Skin epidermis (tissue), 12 donors: ENCODE data around the gene C1QC.
"Not testable (repeated sequence)": the region's sequence is repeated elsewhere in the genome, so short reads cannot be mapped to it uniquely, and the experiment has no call there.

Experiments
- H3K27ac ChIP-seq, 21 experiments: fragments of 200-600 bp; sonication (generic) in 11 of 21; one replicate each; pipeline ENCODE4 v1.5.0; 2020; ENCODE audit warnings: mild to moderate bottlenecking in 3 of 21, inconsistent platforms in 2 of 21, moderate library complexity in 2 of 21
- H3K4me3 ChIP-seq, 7 experiments: fragments of 200-600 bp; sonication (generic) in 2 of 7; one replicate each; pipeline ENCODE4 v1.5.0; 2020; ENCODE audit warnings: inconsistent platforms in 2 of 7, mild to moderate bottlenecking in 2 of 7, moderate library complexity in 1 of 7

C1QC gene

DNA sequence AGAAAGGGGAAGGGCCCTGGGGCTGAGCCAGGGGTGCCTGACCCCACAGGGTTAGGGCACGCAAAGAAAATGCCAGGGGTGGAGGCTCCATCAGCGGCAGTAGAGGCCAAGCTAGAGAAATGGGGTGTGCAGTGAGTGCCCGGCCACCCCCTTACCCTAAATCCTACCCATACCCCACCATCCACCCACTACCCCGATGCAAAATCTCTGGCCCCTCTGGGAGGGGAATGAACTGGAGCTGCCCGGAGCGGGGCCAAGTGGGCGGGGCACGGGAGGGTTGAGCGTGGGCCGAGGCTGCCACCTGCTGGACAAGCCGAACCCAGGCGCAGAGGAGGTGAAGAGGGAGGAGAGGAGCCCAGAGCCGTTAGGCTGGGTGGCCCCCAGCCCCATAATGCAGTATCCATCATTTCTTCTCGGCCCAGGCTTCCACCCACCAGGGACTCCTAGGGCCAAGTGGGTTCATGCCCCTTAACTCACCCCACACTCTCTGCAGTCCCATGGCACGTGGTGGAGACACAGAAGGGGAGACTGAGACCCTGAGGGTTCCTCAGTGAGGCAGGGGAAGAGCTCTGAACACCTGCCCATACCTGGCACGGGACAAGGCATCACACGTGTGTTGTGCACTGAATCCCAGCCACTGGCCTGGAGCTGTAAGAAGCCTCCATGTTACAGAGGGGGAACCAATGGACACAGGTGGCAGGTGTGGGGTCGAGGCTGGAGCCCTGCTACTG lies 1.4 kb upstream of the C1QC start:
- H3K27ac ChIP-seq, result no peak overlapping the region
- no peak overlapping the region for H3K4me3 ChIP-seq

DNA sequence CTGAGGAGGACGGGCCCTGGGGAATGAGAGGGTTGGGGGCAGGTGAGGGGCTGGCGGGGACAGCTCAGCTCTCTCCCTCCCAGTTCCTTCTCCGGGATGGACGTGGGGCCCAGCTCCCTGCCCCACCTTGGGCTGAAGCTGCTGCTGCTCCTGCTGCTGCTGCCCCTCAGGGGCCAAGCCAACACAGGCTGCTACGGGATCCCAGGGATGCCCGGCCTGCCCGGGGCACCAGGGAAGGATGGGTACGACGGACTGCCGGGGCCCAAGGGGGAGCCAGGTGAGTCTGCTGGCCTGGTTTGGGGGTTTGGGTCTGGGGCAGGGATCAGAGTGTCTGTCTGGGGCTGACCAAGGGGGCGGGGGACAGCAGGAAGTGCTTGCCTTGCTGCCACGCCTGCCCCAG lies 495 bp downstream of the C1QC start:
- Histone ChIP-seq H3K27ac (peak overlapping the region in 10 of 21 experiments; percentile 23 to 82 (median 50)), H3K4me3 (peak overlapping the region in 4 of 7 experiments; percentile 12 to 22 (median 16))

DNA sequence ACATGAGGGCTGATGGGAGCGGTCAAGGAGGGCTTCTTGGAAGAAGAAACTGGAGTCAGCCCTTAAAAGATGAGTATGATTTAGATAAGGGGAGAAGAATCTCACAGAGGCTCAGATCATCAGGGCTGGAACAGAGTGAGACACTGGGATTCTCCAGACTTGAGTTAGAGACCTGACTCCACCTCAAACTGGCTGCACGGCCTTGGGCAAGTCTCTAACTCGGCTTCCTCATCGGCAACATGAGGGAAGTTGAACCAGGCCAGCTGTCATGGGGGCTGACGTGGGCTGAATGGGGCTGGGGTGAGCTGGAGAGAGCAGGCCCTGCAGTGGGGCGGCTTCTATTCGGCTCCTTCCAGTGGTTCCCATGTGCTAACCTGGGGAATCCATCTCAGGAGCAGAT lies 2.5 kb downstream of the C1QC start:
- H3K4me3 ChIP-seq, result no peak overlapping the region
- H3K27ac ChIP-seq, result peak overlapping the region in 4 of 21 experiments; percentile 3 to 82 (median 23)

DNA sequence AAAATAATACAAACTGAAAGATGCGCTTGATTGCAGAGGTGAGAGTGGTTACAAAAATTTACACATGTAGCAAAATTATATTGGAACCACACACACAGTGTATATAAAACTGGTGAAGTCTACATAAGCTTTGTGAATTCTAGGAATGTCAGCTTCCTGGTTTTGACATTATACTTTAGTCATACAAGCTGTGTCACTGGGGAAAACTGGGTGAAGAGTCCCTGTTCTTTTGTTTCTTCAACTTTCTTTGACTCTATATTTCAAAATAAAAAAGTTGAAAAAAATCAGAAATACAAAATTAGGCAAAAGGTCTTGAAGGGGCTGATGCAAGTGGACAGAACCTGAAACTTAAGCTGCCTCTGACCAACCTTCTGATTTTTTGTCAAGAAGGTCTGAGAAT lies 3.0 kb downstream of the C1QC start:
- H3K4me3 ChIP-seq, result no peak overlapping the region

DNA sequence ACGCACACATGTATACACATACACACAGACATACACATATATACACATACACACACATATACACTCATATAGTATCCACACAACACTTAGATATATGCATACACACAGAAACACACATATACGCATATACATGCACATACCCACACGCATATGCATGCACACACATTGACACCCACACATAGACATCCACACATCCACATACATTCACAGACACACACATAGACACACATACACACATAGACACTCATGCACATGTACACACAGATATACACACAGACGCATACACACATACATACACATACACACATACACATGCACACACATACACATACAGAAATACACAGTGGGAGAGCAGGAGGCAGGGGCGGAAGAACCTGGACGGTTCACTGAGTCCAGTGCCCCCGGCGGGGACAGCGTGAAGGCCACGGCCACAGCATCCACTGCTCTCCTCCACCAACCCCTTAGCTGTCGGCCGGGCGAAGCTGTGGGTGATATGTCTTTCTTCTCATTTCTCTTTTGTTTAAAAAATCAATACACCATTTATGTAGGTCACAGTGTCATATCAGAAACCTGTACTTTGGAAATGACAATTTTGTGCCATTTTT lies 6.8 kb downstream of the C1QC start:
- no peak overlapping the region for H3K4me3 ChIP-seq
- H3K27ac ChIP-seq, result peak overlapping the region in 1 of 21 experiments; percentile 75

More for the DNA sequence above, 3.0 kb downstream of the C1QC start:
- peak overlapping the region in 2 of 21 experiments; percentile 3 to 82 for H3K27ac ChIP-seq

DNA sequence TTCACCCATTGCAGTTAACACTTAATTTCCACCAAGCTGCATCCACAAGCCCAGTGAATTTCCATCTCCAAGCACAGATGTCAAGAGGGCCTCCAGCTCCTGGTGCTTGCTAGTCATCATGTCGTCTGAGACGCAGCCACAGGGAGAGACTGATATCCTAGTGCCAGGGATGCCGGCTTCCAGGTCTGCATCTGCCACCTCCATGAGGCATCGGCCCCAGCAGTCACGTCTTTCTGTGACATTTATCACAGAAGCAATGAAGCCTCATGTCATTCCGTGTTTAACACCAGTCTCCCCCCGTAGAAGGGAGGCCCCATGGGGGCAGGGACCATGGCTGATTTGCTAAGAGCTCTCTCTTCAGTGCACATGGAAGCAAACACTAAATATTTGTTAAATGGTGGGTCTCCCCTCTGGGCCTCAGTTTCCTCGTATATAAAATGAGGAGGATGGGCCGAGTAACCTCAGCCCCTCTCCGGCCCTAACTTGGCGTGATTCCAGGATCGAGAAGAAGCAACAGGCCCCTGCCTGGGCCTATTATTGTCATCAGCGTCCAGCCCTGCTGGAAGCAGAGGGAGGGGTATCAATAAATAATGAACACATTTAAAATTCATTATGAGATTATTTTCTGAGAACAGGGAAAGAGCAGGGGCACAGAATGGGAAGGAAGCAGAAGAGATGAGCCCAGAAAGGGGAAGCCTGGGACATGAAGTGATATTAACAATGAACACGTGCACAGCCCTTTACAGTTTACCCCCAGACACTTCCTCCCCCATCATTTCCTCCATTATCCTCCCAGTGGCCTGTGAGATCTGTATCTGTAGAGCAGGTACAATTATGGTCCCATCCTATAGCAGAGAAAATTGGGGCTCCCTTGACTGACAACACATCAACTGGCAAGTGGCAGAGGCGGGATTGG lies 8.8 kb downstream of the C1QC start:
- H3K27ac ChIP-seq, result peak overlapping the region in 6 of 21 experiments; percentile 9 to 75 (median 38)

DNA sequence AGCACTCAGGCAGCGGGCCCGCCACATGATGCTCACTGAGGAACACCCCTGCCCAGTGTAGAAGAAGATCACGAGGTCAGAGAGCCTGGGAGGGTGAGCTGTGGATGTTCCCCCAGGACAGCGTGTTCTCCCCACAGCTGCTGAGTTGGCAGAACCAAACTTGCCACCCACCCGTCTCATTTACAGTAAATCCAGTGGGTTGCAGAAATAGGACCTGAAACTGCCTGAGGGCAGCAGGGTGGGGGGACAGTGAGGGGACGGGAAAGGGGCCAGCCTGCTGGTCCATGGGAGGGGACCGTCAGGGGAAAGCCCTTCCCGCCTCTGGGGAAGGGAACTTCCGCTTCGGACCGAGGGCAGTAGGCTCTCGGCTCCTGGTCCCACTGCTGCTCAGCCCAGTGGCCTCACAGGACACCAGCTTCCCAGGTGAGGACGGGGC lies 9.5 kb downstream of the C1QC start, which contains the start of gene C1QB:
Gene C1QB, plus strand, starts transcription at position 356 of the 436 bp plus-strand sequence. CDS start 6,227 bp downstream, outside the sequence.
- H3K27ac ChIP-seq, result peak within 1 kb of the TSS in 6 of 21 experiments; percentile 13 to 84 (median 51)
- H3K4me3 ChIP-seq, result peak within 1 kb of the TSS in 4 of 7 experiments; percentile 1 to 15 (median 11)

More for the DNA sequence above, 8.8 kb downstream of the C1QC start:
- H3K4me3 ChIP-seq, result no peak overlapping the region

DNA sequence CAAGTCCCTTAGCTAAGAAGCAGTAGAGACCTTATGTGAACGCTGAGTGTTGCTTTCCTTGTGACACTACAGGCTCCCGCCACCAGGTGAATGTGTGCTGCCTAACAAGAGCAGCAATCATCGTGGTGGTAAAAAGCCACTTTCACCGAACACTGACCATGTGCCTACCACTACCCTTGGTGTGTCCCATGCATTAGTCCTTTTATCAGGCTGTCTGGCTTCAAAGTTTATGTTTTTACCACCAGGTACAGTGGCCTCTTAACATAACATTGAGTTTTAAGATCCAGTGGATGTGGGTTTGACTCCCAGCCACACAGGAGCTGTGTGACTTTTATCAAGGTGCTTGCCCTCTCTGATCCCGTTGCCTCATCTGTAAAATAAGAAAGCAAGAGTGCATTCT lies 11.3 kb downstream of the C1QC start:
- H3K4me3 ChIP-seq, result peak overlapping the region in 1 of 7 experiments; percentile 2

DNA sequence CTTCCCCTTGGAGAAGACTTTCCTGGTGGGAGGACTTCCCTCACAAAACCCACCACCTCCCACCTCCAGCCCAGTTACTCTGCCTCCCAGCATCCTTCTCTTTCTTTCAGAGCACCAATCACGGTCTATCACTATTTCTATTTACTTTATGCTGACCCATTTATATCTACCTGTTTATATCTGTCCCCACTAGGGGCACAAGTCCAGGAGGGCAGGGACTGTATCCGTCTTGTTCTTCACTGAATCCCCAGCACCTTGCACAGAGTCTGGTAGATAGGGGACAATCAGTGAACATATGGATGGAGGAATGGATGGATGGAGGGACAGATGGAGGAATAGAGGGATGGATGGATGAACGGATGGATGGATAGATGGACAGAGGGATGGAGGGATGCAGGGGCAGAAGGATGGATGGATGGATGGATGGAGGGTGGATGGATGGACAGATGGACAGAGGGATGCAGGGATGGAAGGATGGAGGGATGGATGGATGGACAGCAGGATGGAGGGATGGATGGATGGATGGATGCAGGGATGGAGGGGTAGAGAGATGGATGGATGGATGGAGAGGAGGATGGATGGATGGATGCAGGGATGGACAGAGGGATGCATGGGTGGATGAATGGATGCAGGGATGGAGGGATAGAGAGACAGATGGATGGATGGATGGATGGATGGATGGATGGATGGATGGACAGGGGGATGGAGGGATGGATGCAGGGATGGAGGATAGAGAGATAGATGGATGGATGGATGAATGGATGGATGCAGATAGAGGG lies 15.1 kb downstream of the C1QC start:
- H3K27ac ChIP-seq, result no peak overlapping the region
- H3K4me3 ChIP-seq, result no peak overlapping the region

More for the DNA sequence above, 11.3 kb downstream of the C1QC start:
- peak overlapping the region in 1 of 21 experiments; percentile 84 for H3K27ac ChIP-seq

DNA sequence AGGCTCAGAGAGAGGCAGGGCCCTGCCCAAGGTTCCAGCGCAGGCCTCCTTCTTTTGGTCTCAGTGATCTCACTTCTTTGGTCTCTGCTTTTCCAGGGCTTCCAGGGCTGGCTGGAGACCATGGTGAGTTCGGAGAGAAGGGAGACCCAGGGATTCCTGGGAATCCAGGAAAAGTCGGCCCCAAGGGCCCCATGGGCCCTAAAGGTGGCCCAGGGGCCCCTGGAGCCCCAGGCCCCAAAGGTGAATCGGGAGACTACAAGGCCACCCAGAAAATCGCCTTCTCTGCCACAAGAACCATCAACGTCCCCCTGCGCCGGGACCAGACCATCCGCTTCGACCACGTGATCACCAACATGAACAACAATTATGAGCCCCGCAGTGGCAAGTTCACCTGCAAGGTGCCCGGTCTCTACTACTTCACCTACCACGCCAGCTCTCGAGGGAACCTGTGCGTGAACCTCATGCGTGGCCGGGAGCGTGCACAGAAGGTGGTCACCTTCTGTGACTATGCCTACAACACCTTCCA lies 17.3 kb downstream of the C1QC start:
- no peak overlapping the region for H3K4me3 ChIP-seq
- H3K27ac ChIP-seq, result no peak overlapping the region

DNA sequence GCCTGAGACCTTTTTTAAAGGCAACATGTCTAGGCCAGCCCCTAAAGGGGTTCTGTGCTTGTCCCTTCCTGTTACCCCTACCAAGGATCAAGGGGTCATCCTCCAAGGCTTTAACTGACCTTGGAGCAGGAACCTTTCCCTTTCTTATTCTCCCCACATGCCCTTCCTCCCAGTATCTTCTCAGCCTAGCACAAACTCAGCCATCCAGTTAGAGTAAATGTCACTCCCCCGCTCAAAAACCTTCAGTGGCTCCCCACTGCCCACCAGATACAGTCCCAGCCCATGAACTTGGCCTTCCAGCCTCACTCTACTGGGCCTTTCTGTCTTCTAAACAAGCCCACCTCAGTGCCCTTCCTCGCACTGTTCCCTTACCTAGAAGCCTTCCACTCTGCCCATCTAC lies 18.4 kb downstream of the C1QC start:
- no peak overlapping the region for H3K27ac ChIP-seq
- H3K4me3 ChIP-seq, result no peak overlapping the region

DNA sequence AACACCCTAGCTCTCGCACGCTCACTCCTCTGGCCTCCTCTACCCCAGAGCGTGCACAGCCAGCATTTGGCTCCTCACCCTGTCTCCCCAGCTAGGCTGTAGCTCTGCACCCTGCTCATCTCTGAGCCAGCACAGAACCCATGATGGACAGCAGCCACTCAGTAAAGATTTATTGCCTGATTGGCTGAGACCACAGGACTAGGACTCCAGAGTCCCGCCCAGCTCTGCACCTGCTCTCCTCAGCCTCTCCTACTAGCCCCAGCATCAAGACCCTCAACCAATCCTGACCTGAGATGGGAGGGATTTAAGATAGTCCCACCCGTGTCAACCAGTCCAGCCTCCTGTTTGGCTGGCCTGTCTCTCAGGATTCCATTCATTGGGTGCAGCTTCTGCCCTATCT lies 18.9 kb downstream of the C1QC start:
- Histone ChIP-seq H3K4me3 (no peak overlapping the region), H3K27ac (no peak overlapping the region)

DNA sequence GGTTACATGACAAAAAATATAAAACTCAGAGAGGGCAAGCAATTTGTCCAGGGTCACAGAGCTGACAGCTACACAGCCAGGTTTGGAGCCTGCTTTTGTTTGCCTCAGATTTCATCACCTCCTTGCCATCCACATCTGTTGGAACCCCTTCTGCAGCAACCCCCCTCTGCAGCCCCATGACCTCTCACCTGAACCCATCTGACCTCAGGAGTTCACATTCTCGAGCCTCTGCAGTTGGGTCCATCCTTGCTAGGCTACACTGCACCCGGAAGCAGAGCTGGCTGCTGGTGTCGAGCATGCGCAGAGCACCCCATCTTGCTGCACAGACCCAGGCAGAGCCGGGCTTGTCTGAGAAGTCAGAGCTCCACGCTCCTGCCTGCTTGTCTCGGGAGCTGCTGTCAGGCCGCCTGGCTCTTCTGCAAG lies 19.6 kb downstream of the C1QC start:
- Histone ChIP-seq H3K27ac (no peak overlapping the region), H3K4me3 (no peak overlapping the region)

DNA sequence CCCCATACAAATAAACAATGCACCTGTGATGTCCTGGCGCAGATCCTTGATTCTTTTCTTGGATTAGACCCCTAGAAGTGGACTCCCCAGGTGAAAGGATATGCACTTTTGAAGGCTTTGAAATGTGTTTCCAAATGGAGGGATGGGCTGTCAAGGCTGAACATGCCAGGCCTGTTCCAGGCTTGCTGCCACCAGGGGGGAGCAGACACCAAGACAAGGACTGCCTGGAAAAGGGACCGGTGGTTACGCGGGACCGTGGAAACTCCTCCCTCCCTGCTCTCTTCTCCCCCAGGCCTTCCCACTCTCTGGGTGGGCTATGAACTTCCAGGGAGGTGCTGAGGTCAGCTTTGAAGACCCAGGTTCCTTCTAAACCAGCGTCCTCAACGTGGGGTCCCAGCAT lies 22.3 kb downstream of the C1QC start:
- H3K27ac ChIP-seq, result no peak overlapping the region
- no peak overlapping the region for H3K4me3 ChIP-seq

DNA sequence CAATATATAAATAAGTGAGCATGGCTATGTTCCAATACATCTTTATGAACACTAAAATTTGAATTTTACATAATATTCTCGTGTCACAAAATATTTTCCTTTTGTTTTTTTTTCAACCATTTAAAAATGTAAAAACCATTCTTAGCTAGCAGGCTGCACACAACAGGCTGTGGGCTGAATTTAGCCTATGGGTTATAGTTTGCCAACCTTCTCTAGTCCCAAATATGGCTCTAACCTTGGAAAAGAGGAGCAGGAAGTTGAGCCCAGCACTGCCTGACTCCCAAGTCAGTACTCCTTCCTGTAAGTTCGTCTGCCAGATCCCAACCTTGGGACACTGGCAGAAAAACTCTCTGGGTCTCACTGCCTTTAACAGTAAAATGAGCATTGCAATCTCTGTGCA lies 23.0 kb downstream of the C1QC start:
- Histone ChIP-seq H3K27ac (no peak overlapping the region), H3K4me3 (no peak overlapping the region)

DNA sequence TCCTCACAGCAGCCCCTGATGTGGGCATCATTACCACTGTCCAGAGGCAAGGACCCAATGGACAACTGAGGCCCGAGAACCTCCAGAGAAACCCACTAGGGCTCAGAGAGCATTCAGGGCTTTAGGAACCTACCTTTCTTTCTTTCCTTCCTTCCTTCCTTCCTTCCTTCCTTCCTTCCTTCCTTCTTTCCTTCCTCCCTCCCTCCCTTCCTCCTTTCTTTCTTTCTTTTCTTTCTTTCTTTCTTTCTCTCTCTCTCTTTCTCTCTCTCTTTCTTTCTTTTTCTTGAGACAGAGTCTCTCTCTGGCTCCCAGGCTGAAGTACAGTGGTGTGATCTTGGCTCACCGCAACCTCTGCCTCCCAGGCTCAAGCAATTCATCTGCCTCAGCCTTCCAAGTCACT lies 25.4 kb downstream of the C1QC start:
- H3K27ac ChIP-seq, H3K4me3 ChIP-seq: not testable (repeated sequence)

DNA sequence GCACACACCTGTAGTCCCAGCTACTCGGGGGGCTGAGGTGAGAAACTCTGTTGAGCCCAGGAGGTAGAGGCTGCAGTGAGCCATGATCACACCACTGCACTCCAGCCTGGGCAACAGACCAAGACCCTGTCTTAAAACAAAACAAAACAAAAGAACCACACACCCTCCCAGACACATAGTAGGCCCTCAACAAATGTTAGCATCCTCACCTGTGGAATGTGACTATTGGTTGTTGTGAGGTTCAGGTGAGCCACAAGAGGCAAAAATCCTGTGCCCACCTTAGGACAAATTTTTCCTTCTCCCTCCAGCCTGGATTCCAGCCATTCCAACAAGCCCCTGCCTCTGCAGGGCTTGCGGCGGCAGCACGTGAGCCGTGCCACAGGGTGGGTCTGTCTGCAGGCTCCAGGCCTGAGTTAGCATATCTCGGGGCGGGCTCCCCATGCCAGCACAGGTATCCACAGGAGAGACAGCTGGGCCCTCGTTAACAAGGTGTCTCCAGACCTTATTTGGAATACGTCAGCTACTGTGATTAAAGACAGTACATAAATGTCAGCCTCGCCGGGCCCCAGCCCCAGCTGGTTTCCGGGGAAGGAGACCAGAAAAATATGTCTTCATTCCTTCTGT lies 27.0 kb downstream of the C1QC start:
- no peak overlapping the region for H3K4me3 ChIP-seq

DNA sequence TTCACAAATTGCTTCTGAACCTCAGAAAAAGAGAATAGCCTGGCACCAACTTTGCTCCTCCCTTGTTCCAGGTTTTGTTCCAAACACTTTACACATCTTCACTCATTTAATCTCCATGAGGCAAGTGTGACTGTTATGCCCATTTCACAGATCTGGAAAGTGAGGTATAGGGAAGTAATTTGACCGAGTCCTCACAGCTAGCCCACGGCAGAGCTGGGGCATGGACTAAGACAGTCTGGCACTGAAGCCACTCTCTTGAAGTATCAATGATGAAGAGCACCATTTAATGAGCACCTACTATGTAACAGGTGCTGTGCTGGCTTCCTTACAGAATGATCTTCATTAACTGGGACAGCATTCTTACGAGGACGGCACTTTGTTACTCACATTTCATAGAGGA lies 28.6 kb downstream of the C1QC start:
- no peak overlapping the region for H3K27ac ChIP-seq
- no peak overlapping the region for H3K4me3 ChIP-seq

More for the DNA sequence above, 27.0 kb downstream of the C1QC start:
- no peak overlapping the region for H3K27ac ChIP-seq
